Right ventricle myocardium superior (tissue), 1 donor: ENCODE measurements around the gene MBP. TPM values are rescaled to one million over a fixed set of nuclear protein-coding genes. Genes with fewer than 3 reads are reported as not detected.
A peak's percentile ranks its signal among the peaks of the same experiment; 100 is the strongest.

Source experiments
- ATAC-seq: fragments of 200-7000 bp; cut with Tn5 transposase; one replicate; pipeline ENCODE4 v1.9.1; 2020; ENCODE audit warnings: mild to moderate bottlenecking; ENCODE audit not compliant: poor library complexity
- DNase-seq: peaks from one replicate; pipeline ENCODE4 v3.0.0-alpha.2; 2020
- intact Hi-C: fragments of 100-400 bp; cut with DNase I; formaldehyde crosslinking; loops from one replicate; pipeline ENCODE4 v1.11.2; 2022
- long read RNA-seq: library from polyadenylated mRNA; unstranded; transcript quantifications from one replicate; pipeline ENCODE4 v2.0.0, GENCODE V29; 2021
- total RNA-seq: library from RNA; stranded (reverse); fragmentation: NEBNext Ultra II Directional; extraction: Animal tissue kit (Norgen Biotek cat#: 25700); gene quantifications from one replicate; pipeline ENCODE4 v1.2.1, GENCODE V29; 2021
- donor health status: DM: no; HTN: yes; CAD: no; lungs with severe emphysema.

Gene MBP
- total RNA-seq = 29.9 TPM
- long read RNA-seq, full-length matches to known transcripts = 34 of 61 reads
- long read RNA-seq, partial matches to known transcripts = 0 of 61 reads
- long read RNA-seq, other reads (novel, unspliced or antisense) = 27 of 61 reads

DNA sequence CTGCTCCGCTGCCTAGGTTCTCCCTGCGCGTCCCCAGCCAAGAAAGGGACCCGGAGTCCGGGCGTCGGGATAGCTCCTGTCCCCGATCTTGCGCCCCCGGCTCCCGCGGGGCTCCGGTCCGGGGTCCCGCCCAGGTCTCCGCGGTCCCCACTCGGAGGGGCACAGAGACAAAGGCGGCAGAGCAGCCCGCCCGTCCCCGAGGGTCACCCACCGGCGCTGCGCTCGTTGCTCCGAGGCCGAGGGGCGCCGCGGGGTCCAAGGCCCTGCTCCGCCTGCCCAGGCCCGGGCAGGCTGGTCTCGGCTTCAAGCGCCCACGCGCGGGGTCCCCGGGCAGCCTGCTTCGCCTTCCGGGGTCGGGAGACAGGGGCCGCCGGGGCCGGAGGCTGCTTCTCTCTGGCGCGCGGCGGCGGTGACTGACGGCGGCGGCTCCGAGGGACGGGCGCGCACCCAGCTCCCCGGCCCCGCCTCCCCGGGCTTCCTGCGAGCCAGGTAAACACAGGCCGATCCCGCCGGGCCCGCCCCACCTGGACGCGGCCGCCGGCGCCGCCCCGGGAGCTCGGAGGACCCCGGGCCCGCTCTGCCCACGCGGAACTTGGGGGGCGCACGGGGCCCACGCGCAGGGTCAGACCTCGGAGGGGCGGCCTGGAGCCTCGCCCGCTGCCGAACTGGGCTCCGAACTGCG, at the start of gene MBP:
TSS of gene MBP (minus strand) at position 415 of the 682 bp plus-strand sequence. CDS start 27,522 bp downstream, outside the sequence.
- intact Hi-C loops = loop anchor here (5.0 kb wide), 1 partner anchor 130 kb away; no protein-coding TSS in a partner anchor
- ATAC-seq (peak; percentile 78), DNase-seq (peak; percentile 84)

DNA sequence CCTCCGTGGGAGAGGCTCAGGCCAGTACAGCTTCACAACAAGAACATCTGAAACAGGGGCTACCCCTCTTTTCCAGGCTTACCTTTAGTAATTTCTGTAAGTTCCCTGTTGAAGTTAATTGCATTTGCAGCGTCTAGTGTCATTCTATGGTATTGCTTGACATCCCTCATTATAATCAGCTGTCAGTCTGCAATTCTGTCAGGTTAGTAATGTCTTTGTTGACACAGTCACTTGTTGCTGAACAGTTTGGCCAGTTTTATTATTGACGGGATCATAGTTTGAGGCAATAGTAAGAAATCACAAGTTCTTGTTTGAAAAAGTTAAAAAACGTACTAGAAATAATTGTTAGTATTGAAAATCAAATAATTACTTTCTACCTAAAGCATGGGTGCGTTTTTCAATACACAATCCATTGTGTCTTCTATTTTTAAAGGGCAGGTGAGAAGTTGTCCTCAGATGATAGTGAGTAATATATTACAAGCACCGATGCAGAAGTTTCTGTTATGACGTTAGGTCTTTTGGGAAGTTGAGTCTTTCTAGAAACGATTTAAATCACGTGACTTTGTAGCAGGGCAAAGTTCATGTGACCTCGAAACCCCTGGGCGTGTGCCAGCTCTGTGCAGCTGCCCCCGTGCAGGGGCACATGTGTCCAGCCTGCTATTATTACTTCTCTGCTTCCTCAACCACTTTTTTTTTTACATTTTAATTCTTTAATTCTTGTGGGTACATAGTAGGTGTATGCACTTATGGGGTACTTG, 49.5 kb upstream of the MBP start:
- no peak for DNase-seq
- intact Hi-C loops = no loop called here
- no peak for ATAC-seq

DNA sequence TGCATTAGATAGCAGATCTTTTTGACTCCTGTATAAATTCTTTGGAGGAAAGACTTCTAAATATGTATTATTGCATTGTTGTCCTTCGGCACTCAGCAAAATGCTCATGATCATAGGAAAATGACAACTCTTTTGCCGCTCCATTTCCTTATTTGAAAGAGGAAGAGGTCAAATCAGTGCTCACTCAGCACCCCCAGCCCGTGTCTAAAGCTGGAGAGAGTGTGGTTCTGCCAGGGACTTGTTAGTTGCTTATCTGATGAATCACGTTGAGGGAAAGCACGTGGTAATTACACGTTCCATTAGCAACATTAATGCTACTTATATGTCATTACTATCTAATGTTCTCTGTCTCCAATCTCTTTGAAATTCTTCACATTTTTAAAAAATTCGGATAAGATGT, 46.0 kb upstream of the MBP start:
- ATAC-seq (peak; percentile 34), DNase-seq (no peak)
- intact Hi-C loops = no loop called here

- ATAC-seq = no peak
- intact Hi-C loops = no loop called here
Observed at GRCh38 chr18:77177009-77177408, 44.4 kb upstream of the MBP start.

GRCh38 chr18:77173275-77174030, 40.9 kb upstream of the MBP start:
- intact Hi-C loops = no loop called here
- DNase-seq = no peak
- no peak for ATAC-seq

More at GRCh38 chr18:77177009-77177408, 44.4 kb upstream of the MBP start:
- no peak for DNase-seq

DNA sequence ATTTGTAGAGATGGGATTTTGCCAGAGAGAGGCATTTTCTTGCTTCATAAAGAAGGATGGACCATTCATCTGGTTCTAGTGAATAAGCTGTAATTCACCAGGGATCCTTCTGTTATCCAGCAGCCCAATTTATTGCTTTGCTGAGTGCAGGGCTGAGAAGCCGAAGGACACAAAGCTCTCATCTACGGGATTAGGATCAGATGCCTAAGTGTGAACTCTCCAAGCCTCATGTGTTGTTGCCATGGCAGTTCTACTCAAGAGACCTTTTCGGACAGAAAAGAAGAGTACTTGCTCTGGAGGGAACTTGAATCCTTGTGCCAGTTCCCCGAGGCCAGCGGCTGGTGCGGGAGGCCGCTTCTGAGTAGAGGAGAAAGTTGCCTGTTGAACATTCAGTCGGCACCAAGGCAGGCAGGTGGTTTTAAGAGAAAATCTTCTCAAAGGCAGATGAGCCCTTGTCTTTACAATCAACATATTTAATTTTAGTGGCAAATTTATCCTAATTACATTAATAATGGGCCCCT, 38.4 kb upstream of the MBP start:
- ATAC-seq (no peak), DNase-seq (no peak)
- intact Hi-C loops = no loop called here

GRCh38 chr18:77168811-77169311, 36.3 kb upstream of the MBP start:
- ATAC-seq (peak; percentile 22), DNase-seq (no peak)
- intact Hi-C loops = no loop called here

GRCh38 chr18:77167251-77167650, 34.7 kb upstream of the MBP start:
- no peak for ATAC-seq
- intact Hi-C loops = no loop called here

GRCh38 chr18:77166523-77166922, 33.9 kb upstream of the MBP start:
- DNase-seq (no peak), ATAC-seq (no peak)
- intact Hi-C loops = no loop called here

More at GRCh38 chr18:77167251-77167650, 34.7 kb upstream of the MBP start:
- no peak for DNase-seq

GRCh38 chr18:77165503-77166188, 33.1 kb upstream of the MBP start:
- intact Hi-C loops = no loop called here
- DNase-seq = peak; percentile 81
- ATAC-seq = peak; percentile 89

DNA sequence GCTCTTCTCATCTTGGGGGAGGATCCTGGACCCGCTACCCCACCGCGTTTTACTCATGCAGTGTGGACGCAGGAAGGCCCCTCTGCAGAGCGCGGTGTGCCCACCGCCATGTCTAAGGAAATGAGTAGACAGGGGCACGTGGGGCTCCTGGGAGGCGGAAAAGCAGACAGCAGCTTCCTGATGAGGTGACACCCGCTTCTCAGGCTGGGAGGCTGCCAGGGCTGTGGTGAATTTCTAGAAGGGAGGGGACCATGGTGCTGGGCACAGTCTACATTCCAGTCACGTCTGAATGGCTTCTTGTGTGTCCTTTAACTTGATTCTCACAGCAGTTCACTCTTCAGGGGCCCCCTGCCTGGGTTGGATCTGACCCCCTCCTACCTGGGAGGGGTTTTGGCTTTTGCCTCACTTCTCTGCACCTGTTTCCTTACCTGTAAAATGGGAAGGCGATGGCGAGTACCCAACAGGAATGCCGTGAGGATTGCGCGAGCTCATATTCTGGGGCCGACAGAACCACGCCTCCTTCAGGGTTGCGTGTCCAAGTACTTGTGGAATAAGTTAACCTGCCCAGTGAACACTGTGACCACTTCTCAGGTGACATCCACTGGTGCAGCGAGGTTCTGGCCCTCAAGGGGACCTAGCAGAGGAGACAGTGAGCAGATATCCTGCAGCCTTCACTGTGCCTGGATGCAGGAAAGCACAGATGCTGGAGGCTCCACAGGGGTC, 32.3 kb upstream of the MBP start:
- intact Hi-C loops = no loop called here
- ATAC-seq = no peak
- DNase-seq = no peak

DNA sequence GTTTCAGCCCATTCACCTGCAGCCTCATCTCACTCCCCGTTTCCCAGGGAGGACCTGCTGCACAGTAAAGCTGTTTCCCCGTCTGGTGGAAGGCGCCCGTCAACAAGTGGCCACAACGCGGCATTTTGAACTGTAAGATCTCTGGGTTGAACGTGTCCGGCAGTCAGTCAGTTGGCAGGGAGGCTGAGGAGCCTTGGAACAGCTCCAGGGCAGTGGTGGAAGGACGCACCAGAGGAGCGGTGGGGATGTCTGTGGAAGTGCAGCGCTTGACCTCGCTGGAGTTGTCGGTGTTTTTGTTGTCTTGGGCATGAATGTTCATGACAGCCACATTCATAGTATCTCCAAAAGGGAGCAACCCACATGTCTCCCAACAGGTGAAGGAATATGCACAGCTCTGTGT, 31.4 kb upstream of the MBP start:
- DNase-seq (no peak), ATAC-seq (no peak)
- intact Hi-C loops = no loop called here

GRCh38 chr18:77162580-77162979, 30.0 kb upstream of the MBP start:
- no peak for ATAC-seq
- intact Hi-C loops = no loop called here
- DNase-seq = no peak

DNA sequence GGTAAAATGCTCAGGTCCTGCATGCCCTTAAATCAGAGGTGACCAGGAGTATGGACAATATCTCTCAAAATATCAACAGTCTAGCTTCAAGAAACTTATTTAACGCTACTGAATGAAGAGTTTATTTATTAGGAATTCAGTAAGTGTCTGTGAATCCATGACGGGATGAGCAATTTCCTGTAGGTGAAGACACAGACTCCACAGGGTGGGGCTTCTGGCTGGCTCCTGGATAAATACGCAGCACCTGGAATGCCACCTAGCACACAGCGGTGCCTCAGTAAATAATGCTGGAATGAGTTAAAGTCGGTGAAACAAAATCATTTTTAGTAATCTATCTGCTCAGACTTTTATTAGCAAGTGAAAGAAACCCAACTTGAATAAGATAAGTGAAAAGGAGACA, 29.4 kb upstream of the MBP start:
- no peak for ATAC-seq
- intact Hi-C loops = no loop called here
- DNase-seq = no peak

DNA sequence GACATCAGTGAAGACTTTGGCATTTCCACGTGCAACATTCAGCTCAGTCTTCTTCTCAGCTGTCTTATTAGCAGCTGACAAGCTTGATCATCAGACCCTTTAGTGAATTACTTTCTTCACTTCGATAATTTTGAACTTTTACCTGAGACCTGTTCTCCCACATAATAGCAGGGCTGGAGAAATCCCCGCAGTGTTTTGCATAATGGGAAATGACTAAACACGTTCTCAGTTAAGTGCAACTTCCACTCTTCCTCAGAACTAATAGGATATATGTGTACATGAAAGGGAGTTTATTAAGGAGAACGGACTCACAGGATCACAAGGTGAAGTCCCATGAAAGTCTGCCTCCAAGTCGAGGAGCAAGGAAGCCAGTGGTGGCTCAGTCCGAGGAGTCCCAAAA, 28.8 kb upstream of the MBP start:
- ATAC-seq (no peak), DNase-seq (no peak)

DNA sequence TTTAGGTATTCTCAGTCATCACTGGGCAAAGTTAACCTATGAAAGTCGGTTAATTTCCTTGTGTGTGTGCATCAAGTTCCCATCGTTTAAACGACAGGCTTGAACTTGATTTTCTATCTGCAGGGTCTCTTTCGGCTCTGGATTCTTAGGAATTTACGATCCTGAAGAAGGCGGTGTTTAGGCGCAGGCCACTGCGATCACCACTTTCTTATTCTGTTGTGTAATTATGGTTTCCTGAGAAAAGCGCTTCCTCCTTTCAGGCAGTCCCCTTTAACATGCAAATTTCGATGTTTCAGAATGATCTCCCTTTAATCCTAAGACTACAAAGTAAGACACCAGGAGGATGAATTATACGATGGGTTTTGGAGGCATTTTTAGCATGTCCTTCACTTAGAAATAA, 27.9 kb upstream of the MBP start:
- DNase-seq = no peak
- ATAC-seq = no peak
- intact Hi-C loops = no loop called here

More for the DNA sequence above, 28.8 kb upstream of the MBP start:
- intact Hi-C loops = no loop called here

DNA sequence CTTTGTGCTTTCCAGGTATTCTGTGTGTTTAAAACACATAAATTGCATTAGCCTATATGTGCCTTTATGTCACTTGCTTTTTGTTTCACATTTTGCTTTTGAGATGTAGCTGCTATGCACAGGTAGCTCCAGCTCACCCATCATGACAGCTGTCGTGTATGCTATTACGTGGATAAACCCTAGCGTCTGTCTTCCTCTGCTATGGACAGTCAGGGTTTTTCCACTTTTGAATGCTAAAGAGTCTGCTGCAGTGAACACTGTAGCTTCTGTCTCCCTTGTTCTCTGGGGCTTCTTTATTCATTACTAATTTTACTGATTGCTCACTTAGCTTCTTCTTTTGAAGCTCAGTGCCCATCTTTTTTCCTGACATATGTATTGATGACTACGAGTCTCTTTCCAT, 24.7 kb upstream of the MBP start:
- intact Hi-C loops = no loop called here
- ATAC-seq = no peak

DNA sequence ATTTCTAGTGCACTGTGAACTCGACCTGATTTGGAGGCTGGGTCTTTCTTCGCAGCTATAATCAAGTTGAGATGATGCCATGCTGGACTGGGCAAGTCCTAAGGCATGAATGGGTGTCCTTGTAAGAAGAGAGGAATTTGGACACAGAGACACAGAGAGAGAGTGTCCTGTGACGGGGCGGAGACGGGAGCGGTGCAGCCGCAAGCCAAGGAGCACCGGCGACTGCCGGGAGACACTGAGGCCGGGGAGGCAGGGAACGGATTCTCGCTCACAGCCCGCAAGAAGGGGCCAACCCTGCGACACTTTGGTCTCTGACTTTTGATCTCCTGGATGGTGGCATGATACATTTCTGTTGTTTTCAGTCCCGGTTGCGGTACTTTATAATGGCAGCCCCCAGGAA, 22.4 kb upstream of the MBP start:
- ATAC-seq (no peak), DNase-seq (no peak)
- intact Hi-C loops = no loop called here

More for the DNA sequence above, 24.7 kb upstream of the MBP start:
- DNase-seq = no peak
